DMS114 treated with DMSO at 0.1 percent for 48 hours (cell line): Measurements from ENCODE around the gene CTDNEP1.

ENCODE experiments used
- DNase-seq: peaks from one replicate; lab custom pipeline; 2025; ENCODE audit not compliant: unreplicated experiment; lab: John Stamatoyannopoulos, UW

CTDNEP1 gene

GRCh38 chr17:7232114-7232513, 19.4 kb downstream of the CTDNEP1 start:
- no peak for DNase-seq

- no peak for DNase-seq
Observed at GRCh38 chr17:7229504-7229903, 22.0 kb downstream of the CTDNEP1 start.

- no peak for DNase-seq
Observed at GRCh38 chr17:7228920-7229319, 22.6 kb downstream of the CTDNEP1 start.

DNA sequence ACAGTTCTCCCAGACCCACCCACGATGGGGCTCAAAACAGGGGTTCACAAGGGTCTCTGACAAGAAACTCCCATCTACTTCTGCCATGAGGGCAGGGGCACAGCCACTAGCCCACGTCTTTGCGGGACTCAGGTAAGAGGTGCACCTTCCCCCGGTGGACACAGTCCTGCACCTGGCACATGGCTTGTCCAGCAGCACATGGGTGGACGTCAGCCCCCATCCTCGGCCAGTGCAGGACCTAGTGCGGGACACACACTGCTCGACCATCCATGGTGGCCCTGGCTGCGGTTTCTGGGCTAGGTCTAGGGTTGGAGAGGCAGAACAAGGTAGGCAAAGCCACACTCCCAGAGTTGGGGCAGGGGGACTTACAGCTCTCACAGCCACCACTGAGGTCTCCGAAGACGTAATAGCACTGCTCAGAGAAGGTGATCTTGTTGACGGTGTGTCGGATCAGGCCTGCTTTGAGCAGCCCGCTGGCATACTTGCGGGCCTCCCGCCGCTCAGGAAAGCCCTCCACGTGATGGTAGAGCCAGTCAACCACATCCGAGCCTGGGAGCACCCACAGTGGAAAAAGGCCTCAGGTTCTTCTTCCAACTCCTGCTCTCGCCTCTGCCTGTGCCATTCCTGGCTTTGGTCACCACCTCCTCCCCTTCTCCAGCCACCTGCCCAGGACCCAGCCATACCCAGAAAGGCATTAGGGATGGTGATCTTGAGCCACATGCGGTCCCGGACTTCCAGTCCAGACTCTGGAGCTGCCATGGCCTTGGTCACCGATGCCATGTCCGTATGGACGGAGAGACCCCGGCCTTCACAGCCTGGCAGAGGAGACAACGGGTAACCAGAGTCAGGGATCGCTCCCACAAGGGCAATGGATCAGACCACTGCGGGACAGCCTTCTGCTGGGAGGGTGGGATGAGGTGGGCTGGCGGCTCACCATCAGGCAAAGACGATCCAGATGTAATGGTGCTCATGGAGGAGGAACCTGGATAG, 24.5 kb downstream of the CTDNEP1 start:
- no peak for DNase-seq

DNA sequence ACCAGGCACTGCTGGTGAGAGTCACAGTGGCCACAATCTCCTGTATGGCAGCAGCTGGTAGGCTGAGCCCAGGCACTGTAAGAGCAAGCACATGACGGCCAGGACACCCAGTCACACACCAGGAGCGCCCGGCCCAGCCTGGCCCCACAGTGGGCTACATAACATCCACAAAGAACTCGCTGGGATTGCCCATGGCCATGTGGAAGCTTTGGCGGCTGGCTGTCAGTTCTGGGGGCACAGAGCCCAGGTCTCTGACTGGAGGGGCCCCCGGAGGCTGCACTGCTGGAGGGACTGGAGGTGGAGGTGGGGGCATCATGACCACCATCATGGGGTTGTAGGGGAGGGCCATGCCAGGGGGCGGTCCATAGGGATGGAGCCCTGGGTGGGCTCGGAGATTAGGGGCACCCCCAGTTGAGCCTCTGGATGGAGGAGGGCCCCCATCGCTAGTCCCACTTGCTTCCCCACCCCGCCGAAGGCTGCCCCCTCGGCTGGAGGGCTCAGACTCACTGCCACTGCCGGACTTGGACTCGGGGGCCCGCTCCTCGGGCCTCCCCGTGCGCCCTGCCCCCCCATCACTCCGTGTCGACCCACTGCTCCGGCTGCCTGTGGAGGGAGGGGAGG, 25.7 kb downstream of the CTDNEP1 start:
- no peak for DNase-seq

DNA sequence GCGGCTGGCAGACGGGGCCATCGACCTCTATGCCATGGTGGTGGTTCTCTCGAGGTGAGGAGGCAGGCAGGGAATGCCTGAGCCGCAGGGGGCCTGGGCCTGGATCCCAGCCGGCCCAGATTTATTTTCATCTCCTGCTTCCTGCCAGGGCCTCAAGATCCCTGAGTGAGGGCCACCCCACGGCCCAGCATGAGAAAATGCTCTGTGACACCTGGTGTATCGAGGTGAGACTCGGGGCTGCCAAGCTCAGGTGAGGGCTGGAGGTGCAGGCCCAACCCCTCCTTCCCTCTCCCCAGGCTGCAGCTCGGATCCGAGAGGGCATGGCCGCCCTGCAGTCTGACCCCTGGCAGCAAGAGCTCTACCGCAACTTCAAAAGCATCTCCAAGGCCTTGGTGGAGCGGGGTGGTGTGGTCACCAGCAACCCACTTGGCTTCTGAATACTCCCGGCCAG, 26.8 kb downstream of the CTDNEP1 start:
- DNase-seq: no peak

GRCh38 chr17:7224110-7224509, 27.4 kb downstream of the CTDNEP1 start:
- DNase-seq: no peak

- DNase-seq: no peak
Observed at GRCh38 chr17:7223375-7223774, 28.2 kb downstream of the CTDNEP1 start.

GRCh38 chr17:7222972-7223292, 28.6 kb downstream of the CTDNEP1 start:
- no peak for DNase-seq

DNA sequence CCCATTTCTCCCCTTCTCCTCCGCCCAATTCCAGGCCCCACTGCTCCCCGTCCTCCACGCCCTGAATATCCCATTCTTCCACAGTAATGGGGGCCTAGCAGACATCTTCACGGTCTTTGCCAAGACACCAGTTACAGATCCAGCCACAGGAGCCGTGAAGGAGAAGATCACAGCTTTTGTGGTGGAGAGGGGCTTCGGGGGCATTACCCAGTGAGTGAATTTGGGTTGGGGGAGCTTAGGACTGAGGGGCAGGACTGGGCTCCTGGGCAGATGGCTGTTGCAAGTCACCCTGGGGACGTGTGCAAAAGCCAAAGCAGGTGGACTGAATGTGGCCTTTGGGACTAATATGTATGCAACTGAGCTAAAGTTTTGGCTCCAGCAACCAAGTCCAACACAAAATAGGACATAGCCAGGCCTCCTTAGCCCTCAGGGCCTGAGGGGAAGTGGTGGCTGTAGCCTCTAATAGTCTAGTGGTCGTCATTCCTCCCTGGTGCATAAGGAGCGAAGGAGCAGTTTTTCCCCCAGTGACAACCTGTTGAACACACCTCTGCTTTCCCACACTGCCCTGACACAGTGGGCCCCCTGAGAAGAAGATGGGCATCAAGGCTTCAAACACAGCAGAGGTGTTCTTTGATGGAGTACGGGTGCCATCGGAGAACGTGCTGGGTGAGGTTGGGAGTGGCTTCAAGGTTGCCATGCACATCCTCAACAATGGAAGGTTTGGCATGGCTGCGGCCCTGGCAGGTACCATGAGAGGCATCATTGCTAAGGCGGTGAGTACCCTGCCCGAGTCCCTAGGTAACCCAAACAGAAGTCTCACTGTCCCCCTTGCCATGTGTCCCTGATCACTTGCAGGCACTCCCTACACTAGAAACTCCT, 29.2 kb downstream of the CTDNEP1 start:
- no peak for DNase-seq

DNA sequence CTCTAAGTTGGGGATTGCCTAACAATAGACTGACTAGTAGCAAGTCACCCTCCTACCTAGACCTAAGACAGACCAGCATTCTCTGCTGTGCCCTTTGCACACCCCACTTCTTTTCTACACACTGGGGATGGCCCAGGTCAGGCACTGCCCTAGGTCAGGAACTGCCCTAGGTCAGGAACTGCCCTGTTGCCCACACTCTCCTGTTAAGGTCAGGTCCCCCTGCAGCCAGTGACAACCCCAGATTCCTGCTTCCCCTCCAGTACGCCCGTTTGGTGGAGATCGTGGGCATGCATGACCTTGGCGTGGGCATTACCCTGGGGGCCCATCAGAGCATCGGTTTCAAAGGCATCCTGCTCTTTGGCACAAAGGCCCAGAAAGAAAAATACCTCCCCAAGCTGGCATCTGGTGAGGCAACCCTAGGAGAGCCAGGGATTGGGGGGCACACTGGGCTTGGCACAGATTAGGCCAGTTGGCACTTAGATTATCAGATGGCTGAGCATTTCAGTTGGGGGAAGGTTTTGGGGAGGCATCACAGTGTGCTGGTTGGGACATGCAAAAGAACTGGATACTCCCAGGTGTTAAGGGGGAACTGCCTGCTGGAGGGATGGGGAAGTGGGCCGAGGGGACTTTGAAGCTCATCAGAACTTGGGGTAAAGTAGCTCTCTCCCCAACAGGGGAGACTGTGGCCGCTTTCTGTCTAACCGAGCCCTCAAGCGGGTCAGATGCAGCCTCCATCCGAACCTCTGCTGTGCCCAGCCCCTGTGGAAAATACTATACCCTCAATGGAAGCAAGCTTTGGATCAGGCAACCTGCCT, 30.0 kb downstream of the CTDNEP1 start:
- no peak for DNase-seq

- peak; percentile 44 for DNase-seq
Observed at GRCh38 chr17:7220593-7221277, 30.8 kb downstream of the CTDNEP1 start.

DNA sequence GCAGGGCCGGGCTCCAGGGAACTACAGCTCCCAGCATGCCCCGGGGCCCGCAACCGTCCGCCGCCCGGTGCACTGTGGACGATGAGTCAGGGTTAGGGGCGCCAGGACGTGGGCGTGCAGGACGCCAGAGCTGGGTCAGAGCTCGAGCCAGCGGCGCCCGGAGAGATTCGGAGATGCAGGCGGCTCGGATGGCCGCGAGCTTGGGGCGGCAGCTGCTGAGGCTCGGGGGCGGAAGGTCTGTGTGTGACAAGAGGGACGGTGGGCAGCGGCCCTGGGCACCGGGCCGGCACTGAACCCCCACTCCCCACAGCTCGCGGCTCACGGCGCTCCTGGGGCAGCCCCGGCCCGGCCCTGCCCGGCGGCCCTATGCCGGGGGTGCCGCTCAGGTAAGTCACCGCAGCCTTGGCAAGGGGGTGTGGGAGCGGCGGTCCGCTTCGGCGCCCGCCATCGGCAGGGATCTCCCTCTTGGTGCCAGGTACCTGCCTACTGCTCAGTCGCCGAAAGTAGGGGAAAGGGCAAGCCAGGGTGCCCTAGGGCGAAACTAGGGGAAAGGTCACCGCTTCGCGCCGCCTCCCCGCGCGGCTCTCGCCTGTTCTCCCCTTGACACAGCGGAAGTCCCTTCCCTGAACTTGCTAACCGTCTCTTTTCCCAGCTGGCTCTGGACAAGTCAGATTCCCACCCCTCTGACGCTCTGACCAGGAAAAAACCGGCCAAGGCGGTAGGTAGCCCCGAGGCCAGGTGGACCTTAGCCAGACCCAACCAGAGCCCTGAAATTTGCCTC, 31.5 kb downstream of the CTDNEP1 start, which contains the start of the genes ACADVL and DLG4:
Gene ACADVL, plus strand, starts transcription at position 127 of the 781 bp plus-strand sequence. Its CDS starts 47 bp downstream, at position 174.
Gene DLG4, minus strand, starts transcription at position 25 of the 781 bp plus-strand sequence.
- DNase-seq: peak; percentile 55

- DNase-seq: no peak
Observed at GRCh38 chr17:7219229-7219811, 32.2 kb downstream of the CTDNEP1 start.

DNA sequence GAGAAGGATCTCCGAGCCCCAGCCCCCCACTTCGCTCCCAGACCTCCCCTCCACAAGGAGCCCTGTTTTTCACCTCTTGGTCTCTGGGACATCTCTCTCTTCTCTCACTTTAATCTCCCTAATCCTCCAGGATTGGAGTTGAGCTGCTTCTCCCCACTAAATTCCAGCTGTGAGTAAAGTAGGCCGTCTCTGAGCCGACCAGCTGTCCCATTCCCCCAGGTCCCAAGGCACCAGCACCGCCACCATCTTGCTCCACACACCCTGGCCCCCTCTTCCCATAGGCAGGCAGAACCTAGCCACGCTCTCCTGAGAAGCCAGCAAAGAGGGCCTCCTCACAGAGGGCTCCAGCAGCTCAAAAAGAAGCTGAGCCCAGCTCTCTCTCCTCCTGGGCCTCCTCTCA, 32.8 kb downstream of the CTDNEP1 start:
- no peak for DNase-seq

GRCh38 chr17:7218166-7218565, 33.4 kb downstream of the CTDNEP1 start:
- no peak for DNase-seq

GRCh38 chr17:7217113-7217987, 34.2 kb downstream of the CTDNEP1 start:
- DNase-seq: peak; percentile 80
